ENCODE results near the gene TEX54.

The TEX54 gene

DNA sequence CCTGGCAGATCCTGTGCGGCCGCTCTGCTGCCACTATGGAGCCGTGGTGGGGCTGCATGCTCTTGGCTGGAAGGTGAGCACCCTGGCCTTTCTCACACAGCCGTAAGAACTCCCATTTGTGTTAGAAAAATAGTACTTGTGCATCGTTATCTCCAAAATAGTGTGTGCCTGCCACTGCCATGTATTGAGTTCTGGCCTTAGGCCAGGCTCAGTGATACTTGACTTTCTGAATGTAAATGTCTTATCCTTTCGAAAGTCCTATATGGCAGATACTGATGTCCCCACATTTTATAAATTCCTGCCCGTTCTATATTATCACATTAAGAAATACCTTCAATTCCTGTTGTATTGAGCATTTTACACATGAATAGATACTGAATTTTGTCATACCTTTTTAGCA lies 49.9 kb downstream of the TEX54 start:
- DNase-seq: no peak

Data from NCI-H748 treated with DMSO at 0.1 percent for 48 hours (cell line).